Stimulated activated CD4-positive, alpha-beta T cell treated with anti-CD3 and anti-CD28 coated beads, Interleukin-2, amount 100 ng/mL, for 24 hours (primary cell): Measurements from ENCODE around the gene SHF.

Experiments used
- DNase-seq, 2 donors: peaks; one replicate each; pipeline ENCODE4 v3.0.0-alpha.2; 2020

Gene SHF

GRCh38 chr15:45198337-45199135 is 10.8 kb upstream of the SHF start:
- peak; percentile 88 to 95 for DNase-seq

- no peak for DNase-seq
Observed at GRCh38 chr15:45197512-45197911, 9.7 kb upstream of the SHF start.

- peak in 1 of 2 donors; percentile 9 for DNase-seq
Observed at GRCh38 chr15:45187578-45187893, 230 bp downstream of the SHF start.

GRCh38 chr15:45186771-45187577 is 792 bp downstream of the SHF start:
- DNase-seq: no peak

- no peak for DNase-seq
Observed at GRCh38 chr15:45185903-45186770, 1.6 kb downstream of the SHF start.

- DNase-seq: no peak
Observed at GRCh38 chr15:45185069-45185779, 2.5 kb downstream of the SHF start.

GRCh38 chr15:45184562-45185041 is 3.2 kb downstream of the SHF start:
- DNase-seq: no peak

GRCh38 chr15:45183511-45183910 is 4.3 kb downstream of the SHF start:
- no peak for DNase-seq

- DNase-seq: no peak
Observed at GRCh38 chr15:45182996-45183395, 4.8 kb downstream of the SHF start.

- DNase-seq: no peak
Observed at GRCh38 chr15:45181491-45182285, 6.1 kb downstream of the SHF start.

GRCh38 chr15:45180648-45181436 is 6.9 kb downstream of the SHF start:
- DNase-seq: no peak

- DNase-seq: no peak
Observed at GRCh38 chr15:45180201-45180600, 7.6 kb downstream of the SHF start.

GRCh38 chr15:45179221-45179985 is 8.4 kb downstream of the SHF start:
- peak; percentile 59 to 61 for DNase-seq

- DNase-seq: no peak
Observed at GRCh38 chr15:45177285-45177684, 10.5 kb downstream of the SHF start.

- no peak for DNase-seq
Observed at GRCh38 chr15:45174577-45174976, 13.2 kb downstream of the SHF start.

GRCh38 chr15:45174069-45174468 is 13.7 kb downstream of the SHF start:
- no peak for DNase-seq

- DNase-seq: no peak
Observed at GRCh38 chr15:45171912-45172311, 15.9 kb downstream of the SHF start.

- DNase-seq: no peak
Observed at GRCh38 chr15:45169608-45170480, 17.9 kb downstream of the SHF start.
